ENCODE measurements around the gene SAMD13.

The SAMD13 gene

GRCh38 chr1:84301004-84301784 lies at the start of gene SAMD13:
Gene SAMD13 (plus strand): TSS chr1:84301708. CDS start chr1:84303235, 1,527 bp downstream.
- no peak for DNase-seq

GRCh38 chr1:84253036-84253435 lies 48.5 kb upstream of the SAMD13 start:
- no peak for DNase-seq

GRCh38 chr1:84253891-84254290 lies 47.6 kb upstream of the SAMD13 start:
- peak; percentile 91 for DNase-seq

GRCh38 chr1:84254703-84255238 lies 46.7 kb upstream of the SAMD13 start:
- DNase-seq: no peak

GRCh38 chr1:84255582-84255981 lies 45.9 kb upstream of the SAMD13 start:
- DNase-seq: no peak

- no peak for DNase-seq
Measured at GRCh38 chr1:84257617-84258016, 43.9 kb upstream of the SAMD13 start.

- DNase-seq: no peak
Measured at GRCh38 chr1:84259376-84259775, 42.1 kb upstream of the SAMD13 start.

GRCh38 chr1:84259989-84260388 lies 41.5 kb upstream of the SAMD13 start:
- DNase-seq: no peak

GRCh38 chr1:84260852-84261518 lies 40.5 kb upstream of the SAMD13 start:
- DNase-seq: no peak

GRCh38 chr1:84264961-84265360 lies 36.5 kb upstream of the SAMD13 start:
- DNase-seq: no peak

- DNase-seq: no peak
Measured at GRCh38 chr1:84265867-84266266, 35.6 kb upstream of the SAMD13 start.

- no peak for DNase-seq
Measured at GRCh38 chr1:84266748-84267147, 34.8 kb upstream of the SAMD13 start.

- no peak for DNase-seq
Measured at GRCh38 chr1:84267476-84267875, 34.0 kb upstream of the SAMD13 start.

- no peak for DNase-seq
Measured at GRCh38 chr1:84268346-84268745, 33.2 kb upstream of the SAMD13 start.

- no peak for DNase-seq
Measured at GRCh38 chr1:84269306-84269705, 32.2 kb upstream of the SAMD13 start.

- no peak for DNase-seq
Measured at GRCh38 chr1:84271441-84272151, 29.9 kb upstream of the SAMD13 start.

- DNase-seq: no peak
Measured at GRCh38 chr1:84272401-84272800, 29.1 kb upstream of the SAMD13 start.

- DNase-seq: no peak
Measured at GRCh38 chr1:84277343-84278059, 24.0 kb upstream of the SAMD13 start.

GRCh38 chr1:84278905-84279304 lies 22.6 kb upstream of the SAMD13 start:
- no peak for DNase-seq

GRCh38 chr1:84280912-84281311 lies 20.6 kb upstream of the SAMD13 start:
- DNase-seq: no peak

- no peak for DNase-seq
Measured at GRCh38 chr1:84282780-84283333, 18.7 kb upstream of the SAMD13 start.

- no peak for DNase-seq
Measured at GRCh38 chr1:84283381-84283780, 18.1 kb upstream of the SAMD13 start.

- DNase-seq: no peak
Measured at GRCh38 chr1:84286071-84286470, 15.4 kb upstream of the SAMD13 start.
